ENCODE measurements around the gene MYLK3.

Gene MYLK3

DNA sequence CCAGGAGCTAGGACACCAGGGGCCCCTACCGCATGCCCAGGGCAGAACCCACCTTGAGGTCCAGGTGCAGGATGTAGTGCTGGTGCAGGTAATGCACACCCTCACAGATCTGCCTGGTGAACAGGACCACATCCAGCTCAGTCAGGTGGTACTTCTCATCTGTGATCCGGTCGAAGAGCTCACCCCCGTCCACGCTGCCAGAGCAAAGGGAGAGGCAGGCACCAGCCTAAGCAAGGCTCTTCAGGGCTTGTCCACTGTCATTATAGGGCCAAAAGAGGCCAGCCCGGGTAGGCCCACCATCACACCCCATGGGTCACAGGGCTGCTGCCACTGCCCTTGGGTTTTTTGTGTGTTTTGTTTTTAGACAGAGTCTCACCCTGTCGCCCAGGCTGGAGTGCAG lies 21.0 kb downstream of the MYLK3 start:
- DNase-seq (ENCODE audit: low read depth in 2 of 2): no peak

DNA sequence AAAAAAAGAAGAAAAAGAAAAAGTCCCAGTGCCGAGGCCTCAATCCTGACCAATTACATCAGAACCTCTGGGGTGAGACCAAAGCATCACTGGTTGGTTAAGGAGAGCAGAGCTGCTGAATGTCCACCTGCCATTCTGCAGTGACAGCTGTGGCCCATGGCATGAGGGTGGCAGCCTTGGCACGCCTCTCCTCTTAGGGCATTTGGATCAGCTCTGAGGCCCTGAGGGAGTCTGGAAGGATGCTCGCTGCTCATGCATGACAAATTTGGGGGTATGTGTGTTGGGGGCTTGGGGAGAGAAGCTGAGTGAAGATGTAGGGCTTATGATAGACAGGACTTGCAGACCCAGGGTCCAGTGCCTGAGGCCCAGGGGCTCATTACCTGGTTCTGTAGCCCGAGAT lies 26.3 kb downstream of the MYLK3 start:
- no peak for DNase-seq (ENCODE audit: low read depth in 2 of 2)

DNA sequence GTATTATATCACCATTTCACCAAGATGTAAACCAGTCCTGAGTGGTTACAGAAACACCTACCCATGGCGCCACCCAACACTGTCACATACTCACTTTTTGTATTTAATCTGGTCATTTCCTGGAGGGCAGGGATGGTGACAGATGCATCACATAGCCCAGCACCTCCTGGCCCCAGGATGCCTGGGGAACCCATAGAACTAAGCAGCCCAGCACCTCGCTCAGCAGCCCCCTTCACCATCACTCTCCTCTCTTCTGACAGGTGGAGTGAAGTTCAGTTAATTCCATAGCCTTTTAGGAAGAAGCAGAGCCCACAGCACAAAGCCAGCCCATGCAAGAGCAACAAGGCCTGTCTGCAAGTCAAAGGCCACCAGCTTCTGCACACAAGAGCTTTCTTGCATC lies 27.5 kb downstream of the MYLK3 start:
- DNase-seq (ENCODE audit: low read depth in 2 of 2): no peak

DNA sequence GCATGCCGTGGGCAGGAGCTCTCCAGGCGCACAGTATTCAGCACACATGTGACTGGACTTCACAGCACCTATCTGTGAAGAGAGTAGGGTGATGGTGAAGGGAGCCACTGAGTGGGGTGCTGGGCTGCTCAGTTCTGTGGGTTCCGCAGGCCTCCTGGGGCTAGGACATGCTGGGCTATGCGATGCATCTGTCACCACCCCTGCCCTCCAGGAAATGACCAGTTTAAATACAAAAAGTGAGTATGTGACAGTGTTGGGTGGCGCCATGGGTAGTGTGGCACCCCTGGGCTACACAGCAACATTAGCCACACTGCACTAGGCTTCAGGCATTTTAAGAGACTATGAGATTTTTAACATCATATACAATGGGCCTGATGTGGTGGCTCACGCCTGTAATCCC lies 28.6 kb downstream of the MYLK3 start:
- no peak for DNase-seq (ENCODE audit: low read depth in 2 of 2)

DNA sequence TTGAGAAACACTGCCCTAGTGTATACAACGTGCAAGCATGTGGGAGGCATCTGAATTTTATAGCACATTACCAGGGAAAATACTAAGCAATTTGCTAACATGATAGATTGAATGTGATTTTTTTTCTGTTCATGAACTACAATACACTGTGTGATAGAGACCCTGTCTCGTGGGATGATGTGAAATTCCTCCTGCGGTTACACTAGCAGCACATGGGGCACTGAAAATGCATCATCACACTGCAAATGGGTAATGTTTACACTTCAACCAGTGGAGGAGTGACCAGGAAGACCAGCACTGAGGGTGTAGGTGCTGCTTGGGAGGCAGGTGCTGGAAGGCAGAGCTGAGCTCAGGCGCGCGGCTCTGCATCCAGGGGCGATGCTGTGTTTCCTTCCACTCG lies 29.9 kb downstream of the MYLK3 start:
- no peak for DNase-seq (ENCODE audit: low read depth in 2 of 2)

DNA sequence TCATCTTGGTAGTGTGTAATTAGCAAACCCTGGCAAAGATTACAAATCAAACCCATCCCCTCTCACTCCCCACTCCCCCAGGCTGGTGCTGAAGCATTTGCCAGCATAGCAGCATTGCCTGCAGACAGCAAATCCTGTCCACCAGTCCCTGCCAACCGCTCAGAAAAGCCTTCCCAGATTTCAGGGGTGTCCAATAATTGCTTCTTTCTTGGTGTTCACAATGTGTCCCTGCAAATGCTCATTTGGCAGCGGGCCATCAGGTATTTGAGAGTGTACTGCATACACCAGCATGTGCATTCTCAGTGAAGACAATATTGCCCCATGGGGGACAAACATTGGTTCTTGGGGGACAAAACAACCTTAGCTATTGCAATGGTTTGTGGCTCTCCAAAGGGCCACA lies 30.5 kb downstream of the MYLK3 start:
- no peak for DNase-seq (ENCODE audit: low read depth in 2 of 2)

DNA sequence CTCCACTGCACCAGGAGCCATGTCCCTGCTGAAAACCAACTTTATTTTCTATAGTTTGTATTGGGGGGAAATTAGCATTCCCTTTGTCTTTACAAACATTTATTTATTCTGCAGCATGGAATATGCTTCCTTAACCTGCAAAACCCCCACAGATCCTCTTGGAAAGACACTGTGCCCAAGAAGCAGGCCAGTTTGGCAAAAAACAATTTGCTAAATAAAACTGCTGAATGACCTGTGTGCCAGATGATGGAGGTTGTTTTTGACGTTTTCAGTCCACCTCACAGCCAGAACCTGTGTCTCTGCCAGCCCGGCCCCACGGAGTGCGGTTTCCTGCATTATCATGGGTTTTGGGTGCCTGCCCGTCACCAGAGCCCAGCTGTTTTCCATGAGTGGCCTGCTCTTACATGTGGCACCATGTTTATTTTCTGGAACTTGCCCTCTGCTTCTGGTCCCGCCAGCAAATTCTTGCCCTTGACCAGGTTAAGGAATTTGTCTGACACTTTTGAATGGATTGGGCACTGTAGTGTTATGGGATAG lies 32.3 kb downstream of the MYLK3 start:
- no peak for DNase-seq (ENCODE audit: low read depth in 2 of 2)

DNA sequence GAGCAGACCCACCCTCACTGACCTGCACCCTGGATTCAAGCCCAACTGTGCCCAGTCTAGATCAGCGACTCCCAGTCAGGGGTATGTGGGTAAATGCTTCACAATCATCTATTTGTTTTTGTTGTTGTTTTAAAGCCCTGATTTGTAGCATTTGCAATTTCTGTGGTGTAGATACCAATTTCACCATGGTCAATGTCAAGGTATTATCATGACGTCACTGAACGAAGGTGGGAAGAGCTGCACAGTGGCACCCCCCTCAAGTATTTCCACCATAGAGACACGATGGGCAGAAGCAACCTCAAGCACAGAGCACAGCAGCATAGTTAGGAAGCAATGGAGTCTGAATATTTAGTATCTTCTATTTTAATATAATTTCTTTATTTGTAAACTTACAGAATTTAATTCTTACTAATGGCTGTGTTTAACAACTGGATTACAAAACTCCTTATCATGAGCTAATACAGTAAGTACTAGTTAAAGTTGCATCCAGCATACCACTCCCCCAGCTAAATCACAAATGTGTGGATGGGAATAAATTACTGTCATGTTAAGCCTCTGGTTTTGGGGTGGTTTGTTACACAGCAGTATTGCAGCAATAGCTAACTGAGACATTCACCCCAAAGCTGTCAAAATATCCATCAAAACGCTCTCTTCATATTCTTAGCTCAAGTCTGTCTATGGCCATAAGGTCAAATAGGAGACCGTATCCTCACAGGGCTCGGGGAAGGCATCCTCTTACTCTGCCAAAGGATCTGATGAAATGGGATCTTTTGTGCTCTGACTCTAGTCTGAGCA lies 33.1 kb downstream of the MYLK3 start:
- no peak for DNase-seq (ENCODE audit: low read depth in 2 of 2)

DNA sequence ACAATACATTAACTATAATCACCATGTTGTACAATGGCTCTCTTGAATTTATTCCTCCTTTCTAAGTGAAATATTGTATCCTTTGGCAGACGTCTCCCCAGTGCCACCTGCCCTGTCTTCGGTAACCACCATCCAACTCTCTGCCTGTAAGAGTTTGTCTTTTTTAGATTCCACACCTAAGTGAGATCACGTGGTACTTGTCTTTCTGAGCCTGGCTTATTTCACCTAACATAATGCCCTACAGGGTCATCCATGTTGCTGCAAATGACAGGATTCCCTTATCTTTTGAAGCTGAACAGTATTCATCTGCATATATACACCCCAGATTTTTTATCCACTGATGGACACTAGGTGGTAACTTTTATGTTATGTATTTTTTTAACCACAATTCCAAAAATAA lies 34.5 kb downstream of the MYLK3 start:
- no peak for DNase-seq (ENCODE audit: low read depth in 2 of 2)

DNA sequence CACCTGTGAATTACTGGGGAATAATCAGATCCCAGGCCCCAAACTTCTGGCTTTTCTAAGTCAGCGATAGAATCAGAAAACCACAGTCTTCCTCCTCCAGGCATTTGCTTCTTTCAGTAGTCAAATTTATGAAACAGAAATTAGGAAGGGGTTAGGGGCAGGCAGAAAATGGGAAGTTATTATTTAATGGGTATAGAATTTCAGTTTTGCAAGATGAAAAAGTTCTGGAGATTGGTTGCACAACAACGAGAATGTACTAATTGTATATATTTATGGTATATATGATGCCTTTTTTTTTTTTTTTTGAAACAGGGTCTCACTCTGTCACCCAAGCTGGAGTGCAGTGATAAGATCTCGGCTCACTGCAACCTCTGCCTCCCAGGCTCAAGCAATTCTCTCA lies 35.2 kb downstream of the MYLK3 start:
- no peak for DNase-seq (ENCODE audit: low read depth in 2 of 2)

DNA sequence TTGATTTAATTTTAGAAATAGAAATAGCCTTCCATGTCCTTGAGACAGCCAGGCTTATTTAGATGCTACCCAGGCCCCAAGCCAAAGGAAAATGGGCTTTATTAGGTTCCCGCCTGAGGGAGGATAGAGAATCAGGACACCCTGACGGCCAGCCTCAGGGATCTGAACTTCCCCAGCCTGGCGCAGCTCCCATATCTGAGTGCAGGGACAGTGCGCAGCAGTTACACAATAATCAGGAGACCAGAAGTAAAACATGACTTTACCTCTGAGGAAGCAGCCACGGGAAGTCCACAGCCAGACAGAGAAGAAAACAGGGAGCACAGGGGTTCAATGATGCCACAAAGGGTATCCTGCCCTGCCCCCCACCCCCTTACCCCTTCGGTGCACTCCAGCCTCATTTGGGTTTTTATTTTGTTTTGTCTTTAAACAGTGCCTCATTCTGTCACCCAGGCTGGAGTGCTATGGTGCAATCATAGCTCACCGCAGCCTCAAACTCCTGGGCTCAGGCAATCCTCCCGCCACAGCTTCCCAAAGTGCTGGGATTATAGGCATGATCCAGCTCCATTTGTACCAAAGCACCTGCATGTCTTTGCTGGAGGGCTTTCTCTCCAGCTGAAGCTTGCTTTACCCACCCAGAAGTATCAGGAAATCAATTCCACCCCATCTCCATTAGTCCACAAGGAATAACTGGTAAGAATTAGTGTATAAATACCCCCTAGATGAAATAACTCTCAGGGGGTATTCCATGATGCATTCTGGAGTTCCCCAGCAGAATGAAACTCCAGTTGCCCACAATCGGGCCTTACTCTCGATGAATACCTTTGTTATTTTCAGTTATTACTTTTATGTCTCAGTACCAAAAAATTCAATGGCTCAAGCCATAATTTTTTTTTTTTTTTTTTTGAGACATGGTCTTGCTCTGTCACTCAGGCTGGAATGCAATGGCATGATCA lies 36.8 kb downstream of the MYLK3 start:
- DNase-seq (ENCODE audit: low read depth in 2 of 2): no peak

DNA sequence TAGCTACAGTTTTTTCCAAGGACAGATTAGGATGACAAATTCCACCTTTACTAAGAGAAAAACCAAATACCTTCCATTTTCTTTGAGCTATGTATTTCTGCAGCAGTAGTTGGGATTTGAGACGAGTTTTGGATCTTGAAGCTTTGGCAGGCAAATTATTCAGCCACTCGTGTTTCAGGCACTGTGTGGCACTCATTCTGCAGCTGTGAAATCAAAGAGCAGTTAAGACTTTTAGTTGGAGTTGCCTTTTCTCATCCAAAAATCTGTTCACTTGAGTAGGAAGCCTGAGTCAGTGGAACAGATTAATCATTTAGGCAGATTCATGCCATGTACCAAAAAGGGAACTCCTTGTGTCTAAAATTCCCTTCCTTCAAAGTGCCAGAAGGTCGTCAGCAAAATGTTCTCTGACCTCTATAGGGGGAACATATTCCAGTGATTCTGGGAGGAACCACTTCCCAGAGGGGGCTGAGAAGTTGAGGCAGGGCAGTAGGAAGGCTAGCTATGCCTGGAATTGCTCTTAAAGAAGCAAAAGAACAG lies 38.6 kb downstream of the MYLK3 start:
- no peak for DNase-seq (ENCODE audit: low read depth in 2 of 2)

DNA sequence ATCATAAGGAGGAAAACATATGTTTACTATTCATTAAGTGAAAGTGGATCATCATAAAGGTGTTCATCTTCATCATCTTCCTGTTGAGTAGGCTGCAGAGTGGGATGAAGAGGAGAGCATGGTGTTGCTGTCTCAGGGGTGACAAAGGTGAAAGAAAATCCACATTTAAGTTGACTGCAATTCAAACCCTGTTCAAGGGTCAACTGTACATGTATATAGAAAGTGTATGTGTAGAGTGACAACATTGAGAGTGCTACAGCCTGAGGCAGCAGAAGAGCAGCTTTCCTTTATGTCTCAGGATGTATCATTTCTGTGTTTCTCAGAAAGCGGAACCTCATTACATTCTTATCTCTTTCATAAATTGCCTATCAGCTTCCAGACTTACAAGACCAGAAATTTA lies 41.5 kb downstream of the MYLK3 start:
- no peak for DNase-seq (ENCODE audit: low read depth in 2 of 2)

DNA sequence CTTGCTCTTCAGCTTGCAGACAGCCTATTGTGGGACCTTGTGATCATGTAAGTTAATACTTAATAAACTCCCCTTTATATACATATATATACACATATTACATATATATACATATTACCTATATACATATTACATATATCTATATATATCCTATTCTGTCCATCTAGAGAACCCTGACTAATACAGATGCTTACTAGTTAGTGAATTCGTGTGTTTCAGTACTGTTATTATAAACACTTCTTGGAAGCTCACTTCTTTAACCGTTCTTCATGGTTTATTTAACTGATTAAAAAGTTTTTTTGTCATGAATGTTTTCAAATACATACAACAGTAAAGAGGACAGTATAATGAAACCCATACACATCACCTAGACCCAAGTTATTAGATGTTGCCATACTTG lies 46.1 kb downstream of the MYLK3 start:
- no peak for DNase-seq (ENCODE audit: low read depth in 2 of 2)

DNA sequence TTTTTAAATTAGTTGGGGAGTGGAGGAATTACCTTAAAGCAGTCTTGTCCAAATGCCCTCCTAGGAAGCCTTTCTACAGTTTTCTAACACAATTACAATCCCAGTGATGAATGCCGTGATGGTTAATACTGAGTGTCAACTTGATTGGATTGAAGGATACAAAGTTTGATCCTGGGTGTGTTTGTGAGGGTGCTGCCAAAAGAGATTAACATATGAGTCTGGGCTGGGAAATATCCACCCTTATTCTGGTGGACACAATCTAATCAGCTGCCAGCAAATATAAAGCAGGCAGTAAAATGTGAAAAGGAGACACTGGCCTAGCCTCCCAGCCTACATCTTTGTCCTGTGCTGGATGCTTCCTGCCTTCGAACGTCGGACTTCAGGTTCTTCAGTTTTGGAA lies 46.5 kb downstream of the MYLK3 start:
- DNase-seq (ENCODE audit: low read depth in 2 of 2): no peak

DNA sequence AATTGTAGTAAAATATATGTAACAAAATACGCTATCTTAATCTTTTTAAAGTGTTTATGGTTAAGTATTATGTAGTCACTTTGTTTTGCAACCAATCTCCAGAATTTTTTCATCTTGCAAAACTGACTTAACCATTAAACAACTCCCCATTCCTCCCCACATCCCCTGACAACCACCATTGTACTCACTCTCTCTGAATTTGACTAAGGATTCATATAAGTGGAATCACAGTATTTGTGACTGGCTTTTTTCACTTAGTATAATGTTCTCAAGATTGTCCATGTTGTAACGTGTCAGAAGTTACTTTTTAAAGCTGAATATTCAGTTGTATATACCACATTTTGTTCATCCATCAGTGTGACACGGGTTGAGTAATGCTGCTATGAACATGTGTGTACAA lies 48.1 kb downstream of the MYLK3 start:
- DNase-seq (ENCODE audit: low read depth in 2 of 2): no peak

DNA sequence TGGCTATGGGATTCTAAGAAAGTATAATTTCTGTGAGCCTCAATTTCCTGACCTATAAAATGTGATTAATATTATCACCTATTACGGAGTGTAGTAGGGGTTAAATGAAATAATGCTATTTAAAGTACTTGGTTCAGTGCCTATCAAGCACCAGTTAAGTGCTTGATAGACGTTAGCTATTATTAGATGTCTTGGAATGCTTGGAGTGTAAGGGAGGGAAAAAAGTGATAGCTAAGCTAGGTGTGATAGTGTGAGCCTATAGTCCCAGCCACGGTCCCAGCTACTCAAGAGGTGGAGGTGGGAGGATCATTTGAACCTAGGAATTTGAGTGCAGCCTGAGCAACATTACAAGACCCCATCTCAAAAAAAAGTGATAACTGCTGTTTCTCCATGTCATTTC lies 51.2 kb downstream of the MYLK3 start:
- DNase-seq (ENCODE audit: low read depth in 2 of 2): no peak

DNA sequence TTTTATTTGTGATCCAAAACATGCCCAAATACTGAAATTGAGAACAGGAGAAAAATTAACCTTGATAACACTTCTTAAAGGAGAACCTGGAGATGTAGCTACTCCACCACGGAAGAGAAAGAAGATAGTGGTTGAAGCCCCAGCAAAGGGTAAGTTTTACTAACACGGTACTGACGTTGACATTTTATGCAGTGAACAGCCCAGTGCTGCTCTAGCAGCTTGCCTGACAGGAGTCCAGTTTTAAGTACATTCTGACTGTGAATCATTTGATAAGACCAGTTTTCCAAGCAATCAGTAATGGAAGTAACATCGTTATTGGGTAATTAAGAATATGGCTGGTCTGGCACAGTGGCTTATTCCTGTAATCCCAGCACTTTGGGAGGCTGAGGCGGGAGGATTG lies 52.2 kb downstream of the MYLK3 start:
- no peak for DNase-seq (ENCODE audit: low read depth in 2 of 2)

DNA sequence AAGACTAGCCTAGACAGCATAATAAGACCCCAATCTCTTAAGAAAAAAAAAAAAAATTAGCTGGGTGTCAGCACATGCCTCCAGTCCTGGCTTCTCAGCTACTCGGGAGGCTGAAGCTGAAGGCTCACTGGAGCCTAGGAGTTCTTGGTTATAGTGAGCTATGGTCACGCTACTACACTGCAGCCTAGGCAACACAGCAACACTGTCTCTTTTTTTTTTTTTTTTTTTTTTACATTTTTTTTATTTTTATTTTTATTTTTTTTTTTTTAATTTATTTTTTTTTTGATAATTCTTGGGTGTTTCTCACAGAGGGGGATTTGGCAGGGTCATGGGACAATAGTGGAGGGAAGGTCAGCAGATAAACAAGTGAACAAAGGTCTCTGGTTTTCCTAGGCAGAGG lies 54.5 kb downstream of the MYLK3 start:
- DNase-seq (ENCODE audit: low read depth in 2 of 2): no peak

DNA sequence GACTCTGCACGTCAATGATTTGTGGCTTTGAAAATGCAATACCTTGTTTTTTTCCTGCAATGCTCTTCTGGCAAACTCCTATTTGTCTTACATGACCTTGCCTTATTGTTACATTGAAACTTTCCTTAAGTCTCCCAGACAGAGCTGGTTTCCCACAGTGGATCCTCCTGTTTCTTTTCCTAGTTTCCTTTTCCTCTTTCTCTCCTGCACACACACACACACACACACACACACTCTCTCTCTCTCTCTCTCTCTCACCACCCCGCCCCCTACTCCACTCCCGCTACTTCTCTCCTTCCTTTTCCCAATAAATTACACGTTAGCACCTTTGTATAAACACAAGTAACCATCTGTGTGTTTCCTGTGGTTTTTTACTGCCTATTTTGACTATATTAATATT lies 56.4 kb downstream of the MYLK3 start:
- DNase-seq (ENCODE audit: low read depth in 2 of 2): no peak

DNA sequence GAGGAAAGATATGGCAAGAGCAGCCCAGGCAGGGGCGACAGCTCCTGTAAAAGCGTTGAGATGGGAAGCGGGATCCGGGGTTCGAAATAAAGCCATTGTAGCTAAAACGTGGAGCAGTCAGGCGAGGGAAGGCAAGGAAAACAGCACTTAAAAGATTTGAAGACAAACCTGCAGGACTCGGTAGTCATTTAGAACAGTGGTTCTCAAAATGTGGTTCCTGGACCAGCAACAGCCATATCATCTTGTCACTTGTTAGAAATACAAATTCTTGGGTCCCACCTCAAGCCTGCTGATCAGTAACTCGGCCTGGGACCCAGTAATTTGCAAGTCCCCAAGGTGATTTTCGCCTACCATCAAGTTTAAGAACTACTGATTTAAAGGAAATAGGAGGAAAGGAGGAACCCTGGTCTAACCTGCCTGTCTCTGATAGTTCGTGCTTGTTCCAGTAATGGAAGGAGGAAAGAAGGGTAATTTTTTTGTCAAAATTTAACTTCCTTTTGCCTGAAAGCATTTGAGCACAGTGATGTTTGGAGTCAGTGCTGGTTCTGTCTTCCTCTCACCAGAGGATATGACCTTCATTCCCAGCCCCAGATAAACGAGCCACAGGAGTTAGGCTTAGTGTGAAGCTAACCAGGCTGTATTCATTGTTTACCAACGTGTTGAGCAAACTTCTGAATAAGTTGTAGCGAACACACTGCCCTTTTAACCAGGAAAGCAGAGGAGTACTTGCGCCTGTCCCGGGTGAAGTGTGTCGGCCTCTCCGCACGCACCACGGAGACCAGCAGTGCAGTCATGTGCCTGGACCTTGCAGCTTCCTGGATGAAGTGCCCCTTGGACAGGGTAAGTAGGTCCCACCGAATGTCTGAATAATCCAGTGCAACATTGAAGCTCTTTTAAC lies 57.6 kb downstream of the MYLK3 start:
- no peak for DNase-seq (ENCODE audit: low read depth in 2 of 2)

Measured in stimulated activated CD8-positive, alpha-beta memory T cell treated with anti-CD3 and anti-CD28 coated beads, Interleukin-15, amount 100 ng/mL, for 48 hours (primary cell).